Body of pancreas (tissue), 4 donors: ENCODE results near the gene MYBBP1A.

ENCODE experiments used
- CTCF ChIP-seq, 7 experiments: fragments of 450-650 bp in 4 of 7; fragments of 200-600 bp in 3 of 7; sonication (generic) in 3 of 7; IDR thresholded peaks; one replicate each; pipeline ENCODE4 v1.5.1; 2016 to 2019; ENCODE audit warnings: antibody characterized with exemption in 7 of 7
- POLR2A ChIP-seq, 3 donors: fragments of 450-650 bp; IDR thresholded peaks; one replicate each; pipeline ENCODE4 v1.6.1; 2016; ENCODE audit warnings: antibody characterized with exemption in 3 of 3, mild to moderate bottlenecking in 2 of 3

- TF ChIP-seq CTCF (IDR thresholded peaks at IDR 0.05), result peak in 4 of 7 experiments; percentile 26 to 42 (median 38)
- peak; percentile 60 to 90 (median 86) for TF ChIP-seq POLR2A (IDR thresholded peaks at IDR 0.05)
Observed at GRCh38 chr17:4554997-4555799, at the start of gene MYBBP1A.
